ENCODE measurements around the gene SLC12A6.
"Not testable (repeated sequence)": the region's sequence is repeated elsewhere in the genome, so short reads cannot be mapped to it uniquely, and the experiment has no call there.

The SLC12A6 gene

DNA sequence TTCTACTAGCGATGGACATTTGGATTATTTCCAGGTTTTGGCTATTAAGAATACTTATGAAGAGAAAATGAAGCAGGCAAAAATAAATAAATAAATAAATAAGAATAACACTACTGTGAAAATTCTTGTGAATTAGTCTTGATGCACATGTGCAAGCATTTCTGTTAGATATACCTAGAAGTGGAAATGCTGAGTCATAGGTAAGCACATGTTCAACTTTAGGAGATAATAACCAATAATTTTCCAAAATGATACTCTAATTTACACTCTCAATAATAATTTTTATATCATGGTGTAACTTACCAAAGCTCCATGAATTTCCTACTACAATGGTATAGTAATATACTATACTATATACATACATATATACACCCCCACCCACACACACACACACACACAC, 89.4 kb downstream of the SLC12A6 start:
- no peak for DNase-seq

DNA sequence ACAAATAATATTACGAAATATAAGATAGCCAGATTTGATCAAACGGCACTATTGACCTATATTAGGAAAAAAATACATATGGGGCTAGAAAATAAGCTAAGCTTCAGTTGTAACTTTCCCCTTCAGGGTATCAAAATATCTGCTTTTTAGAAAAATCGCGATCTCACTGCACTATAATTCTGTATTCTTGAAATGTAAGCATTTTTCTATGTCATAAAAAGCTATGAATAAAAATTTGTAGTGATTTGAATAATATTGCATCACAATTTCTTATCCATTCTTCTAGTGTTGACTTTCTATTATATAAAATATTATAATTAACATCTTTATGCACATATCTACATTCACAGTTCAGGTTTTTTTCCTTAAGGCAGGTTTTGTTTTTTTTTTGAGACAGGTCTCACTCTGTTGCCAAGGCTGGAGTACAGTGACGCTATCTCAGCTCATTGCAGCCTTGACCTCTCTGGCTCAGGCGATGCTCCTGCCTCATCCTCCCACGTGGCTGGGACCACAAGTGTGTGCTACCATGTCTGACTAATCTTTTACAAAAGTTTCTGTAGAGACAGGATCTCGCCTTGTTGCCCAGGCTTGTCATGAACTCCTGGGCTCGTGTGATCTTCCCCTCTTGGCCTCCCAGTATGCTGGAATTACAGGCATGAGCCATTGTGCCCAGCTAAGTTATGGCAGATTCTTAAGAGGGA, 91.2 kb downstream of the SLC12A6 start:
- no peak for DNase-seq

DNA sequence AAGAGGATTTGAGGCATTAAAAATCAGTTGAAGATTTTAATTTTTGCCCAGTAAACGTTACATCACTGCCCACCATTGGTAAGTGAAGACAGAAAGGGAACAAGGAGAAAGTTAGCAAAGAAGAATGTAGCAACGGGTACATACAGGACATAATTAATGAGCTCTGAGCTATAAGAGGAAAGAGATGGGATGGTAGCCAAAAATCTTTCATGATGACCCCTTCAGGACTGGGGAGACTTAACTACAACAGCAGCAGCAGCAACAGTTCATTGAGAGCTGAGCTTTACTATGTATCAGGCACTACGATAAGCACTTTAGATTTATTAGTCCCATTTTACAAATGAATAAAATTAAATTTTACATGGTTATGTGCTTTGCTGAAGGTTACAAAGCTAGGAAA, 94.4 kb downstream of the SLC12A6 start:
- DNase-seq: no peak

DNA sequence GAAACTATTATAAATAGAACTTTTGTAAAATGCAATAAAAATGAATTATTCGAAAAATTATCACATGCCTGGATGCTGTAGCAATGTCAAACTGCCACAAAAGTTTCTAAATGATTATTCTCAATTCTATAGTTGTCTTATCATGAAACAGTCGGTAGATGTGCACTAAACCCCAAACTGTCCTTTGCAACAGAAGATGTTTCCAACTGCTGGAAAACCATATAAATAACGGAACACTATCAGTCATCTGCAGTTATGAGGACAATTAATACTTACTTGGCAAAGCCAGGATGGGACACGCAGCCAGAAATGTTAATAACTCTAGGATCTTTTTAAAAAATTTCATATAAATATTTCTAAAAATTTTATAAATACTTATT, 95.3 kb downstream of the SLC12A6 start:
- DNase-seq: no peak

DNA sequence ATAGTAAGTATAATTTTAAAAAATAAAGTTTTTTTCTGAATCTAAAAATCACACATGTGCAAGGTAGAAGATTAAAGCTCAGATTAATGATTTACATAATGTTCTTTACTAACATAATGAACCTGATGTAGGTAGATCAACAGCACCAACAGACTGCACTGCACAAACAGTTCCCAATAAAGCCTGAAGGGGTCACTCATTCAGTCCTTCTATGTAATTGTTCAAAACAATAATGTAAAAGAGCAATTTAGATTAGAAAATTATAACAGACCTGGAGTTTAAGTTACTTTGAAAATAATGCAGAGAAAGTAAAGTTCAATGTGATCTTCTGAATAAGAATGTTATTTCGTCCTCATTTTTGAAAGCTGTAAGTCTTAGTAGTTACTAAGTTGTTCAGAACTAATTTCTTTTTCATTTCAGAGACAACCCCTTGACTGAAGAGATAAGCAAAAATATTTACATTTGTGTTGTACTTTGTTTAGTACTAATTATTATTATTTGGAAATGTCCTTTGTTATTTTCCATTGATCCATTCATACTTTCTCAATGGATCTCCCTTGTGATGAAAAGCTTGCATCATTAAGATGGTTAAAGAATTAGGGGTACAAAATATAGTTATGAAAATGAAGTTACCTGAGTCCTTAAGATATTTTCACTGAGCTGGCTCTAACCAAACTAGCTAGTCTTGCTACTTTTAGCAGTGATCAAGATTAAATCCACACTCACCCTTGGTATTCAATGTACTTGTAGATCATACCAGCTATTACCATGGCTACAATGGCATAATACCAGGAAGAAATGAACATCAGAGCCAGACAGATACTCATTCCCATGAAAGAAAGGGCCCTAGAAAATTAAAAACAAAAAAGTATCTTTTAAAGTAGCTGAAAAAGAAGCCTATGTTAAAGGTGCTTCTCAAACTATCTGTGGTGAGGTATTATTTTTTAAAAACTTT, 95.9 kb downstream of the SLC12A6 start:
- peak; percentile 5 to 61 for DNase-seq

DNA sequence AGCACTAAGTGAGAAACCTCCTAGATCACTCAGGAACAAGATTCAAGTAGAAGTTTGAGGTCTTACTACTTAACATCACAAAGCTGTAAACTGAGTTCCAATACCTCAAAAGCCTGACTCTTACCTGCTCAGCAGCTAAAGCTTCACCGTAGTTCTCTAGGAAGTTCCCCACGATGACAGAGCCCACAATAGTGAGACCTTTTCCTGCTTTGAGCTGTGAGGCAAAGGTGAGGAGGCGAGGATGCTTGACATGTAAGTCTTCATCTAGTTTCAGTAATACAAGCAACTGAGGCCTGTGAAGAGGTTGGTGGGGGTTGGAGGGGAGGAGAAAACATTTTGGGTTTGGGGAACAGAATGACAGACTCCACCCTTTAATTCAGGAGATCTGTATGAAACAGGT, 97.0 kb downstream of the SLC12A6 start:
- no peak for DNase-seq

DNA sequence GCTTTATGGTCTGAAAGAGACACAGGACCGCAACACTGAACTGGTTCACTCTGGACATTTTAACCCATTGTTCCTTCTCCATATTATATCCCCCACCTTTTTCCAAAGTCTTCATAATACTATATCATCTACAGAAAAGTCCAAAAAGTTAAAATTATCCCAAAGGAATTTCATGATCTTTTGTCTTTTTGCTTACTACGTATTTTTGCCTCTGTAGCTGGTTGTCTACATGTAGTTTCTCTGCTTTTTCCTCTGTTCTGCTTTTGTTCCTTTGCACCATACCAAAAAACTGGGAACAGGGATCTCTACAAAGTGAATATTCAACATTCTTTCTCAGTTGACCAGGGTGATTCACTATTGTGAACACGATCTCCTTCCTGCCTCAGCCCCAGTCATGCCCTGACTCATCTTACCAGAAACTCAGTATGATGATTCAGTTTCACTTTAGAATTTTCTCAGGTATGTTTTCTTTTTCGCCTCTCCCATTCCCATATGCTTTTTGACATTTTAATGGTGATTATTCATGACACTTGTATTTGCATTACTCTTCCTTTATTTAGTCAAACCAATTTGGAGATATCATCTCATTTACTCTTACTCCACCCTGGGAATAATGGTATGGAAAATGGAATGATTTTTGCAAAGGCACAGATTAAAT, 98.3 kb downstream of the SLC12A6 start:
- no peak for DNase-seq

DNA sequence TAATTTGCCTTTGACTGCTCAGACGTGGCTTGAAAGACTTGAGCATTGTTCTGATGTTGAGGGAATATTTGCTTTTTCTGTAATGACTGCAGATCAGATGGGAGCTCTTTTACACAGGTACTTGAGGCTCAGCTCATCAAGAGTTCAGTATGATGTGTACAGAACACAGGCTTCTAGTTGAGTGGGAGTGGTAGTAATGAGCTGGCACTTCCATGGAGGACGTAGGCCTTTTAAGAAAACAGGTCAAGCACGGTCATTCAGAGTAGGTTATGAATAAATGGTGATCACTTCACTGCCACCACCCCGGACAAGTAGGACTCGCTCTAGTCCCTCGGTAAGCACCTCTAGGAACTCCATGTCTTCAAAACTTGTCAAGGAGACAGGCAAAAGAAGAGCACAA, 104.0 kb downstream of the SLC12A6 start:
- no peak for DNase-seq

DNA sequence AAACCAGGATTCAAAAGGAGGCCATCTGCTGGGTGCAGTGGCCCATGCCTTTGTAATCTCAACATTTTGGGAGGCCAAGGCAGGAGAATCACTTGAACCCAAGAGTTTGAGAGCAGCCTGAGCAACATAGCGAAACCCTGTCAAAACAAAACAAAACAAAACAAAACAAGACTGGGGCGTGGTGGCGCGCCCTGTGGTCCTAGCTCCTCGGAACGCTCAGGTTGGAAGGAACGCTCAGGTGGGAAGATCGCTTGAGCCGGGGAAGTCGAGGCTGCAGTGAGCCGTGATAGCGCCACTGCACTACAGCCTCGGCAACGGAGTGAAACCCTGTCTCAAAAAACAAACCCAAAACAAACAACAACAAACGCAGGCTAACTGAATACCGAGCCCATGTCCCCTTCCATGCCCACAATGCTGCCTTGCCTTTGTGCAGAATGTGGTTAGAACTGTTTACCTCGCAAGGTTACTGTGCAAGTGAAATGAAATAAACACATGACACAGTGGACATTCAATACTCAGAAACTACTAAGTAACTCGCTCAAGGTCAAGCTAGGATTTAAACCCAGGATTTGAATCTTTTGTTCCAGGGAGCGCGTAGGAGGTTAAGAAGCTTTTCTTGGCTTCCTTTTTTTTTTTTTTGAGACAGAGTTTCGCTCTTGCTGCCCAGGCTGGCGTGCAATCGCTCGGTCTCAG, 113.5 kb downstream of the SLC12A6 start:
- DNase-seq: peak; percentile 41 to 43

DNA sequence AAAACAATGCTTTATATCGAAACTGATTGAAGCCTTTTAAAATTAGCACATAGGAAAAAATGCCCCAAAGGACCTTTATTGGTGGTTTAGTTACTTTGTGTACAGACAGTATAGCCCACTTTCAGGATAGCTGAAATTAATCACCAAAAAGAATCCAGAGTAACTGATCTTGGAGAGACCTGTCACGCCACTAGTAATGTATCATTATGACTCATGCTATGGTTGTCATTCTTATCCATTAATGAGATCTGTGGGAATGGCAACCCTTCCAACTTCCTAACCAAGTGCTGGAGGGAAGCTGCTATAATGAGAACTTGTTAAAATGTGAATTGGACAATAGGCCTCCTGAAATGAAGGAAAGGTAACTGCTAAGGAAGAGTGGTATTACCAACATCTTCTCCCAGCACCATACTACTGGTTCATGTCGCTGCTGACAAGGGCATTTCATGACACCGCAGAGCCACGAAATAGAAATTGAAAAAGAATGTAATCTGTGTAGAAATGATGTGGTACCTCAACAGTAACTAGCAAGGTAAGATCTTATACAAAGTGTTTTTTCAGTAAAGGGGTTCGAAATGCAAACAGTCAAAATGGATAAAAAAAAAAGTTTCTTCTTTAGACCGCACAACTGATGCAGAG, 119.9 kb downstream of the SLC12A6 start:
- no peak for DNase-seq

DNA sequence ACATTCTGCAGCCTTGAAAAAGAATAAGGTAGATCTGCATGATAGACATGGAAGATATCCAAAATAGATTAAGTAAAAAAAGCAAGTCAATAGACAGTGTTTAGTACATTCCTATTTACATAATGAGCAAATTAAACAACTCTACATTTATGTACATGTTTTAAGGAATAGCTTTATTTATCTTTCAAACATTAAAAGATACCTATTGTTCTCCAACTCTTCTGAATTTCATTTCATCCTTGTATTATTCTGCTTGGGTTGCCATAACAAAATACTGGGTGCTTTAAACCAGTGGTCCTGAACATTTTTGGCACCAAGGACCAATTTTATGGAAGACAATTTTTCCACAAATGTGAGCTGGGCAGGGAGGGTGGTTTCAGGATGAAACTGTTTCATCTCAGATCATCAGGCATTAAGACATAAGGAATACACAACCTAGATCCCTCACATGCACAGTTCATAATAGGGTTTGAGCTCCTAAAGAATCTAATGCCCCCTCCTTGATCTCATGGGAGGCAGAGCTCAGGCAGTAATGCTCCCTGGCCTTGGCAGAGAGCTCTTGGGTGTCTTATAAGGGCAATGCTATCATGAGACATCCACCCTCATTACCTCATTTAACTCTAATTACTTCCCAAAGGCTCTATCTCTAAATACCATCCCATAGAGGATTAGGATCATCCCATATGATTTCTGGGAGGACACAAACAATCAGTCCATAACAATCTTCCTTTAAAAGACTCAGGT, 120.9 kb downstream of the SLC12A6 start:
- no peak for DNase-seq

DNA sequence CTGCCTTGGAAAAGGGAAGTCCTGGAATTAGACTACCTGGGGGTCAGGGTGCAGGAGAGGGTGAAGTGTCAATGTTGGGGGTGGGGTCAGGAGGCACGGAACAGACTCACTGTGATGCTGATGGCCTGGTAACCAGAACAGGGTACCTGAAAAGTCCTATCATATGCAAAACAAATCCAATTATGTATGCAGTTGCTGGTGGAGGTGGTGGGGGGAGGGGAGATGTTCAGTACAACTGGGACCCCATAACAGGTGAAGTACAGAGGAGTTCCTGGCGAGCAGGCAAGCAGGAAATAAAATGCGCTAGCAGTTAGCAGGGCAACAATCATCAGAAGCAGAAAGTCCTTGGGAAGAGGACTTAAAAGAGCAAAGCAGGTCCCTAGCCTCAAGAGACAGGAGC, 123.4 kb downstream of the SLC12A6 start:
- no peak for DNase-seq

DNA sequence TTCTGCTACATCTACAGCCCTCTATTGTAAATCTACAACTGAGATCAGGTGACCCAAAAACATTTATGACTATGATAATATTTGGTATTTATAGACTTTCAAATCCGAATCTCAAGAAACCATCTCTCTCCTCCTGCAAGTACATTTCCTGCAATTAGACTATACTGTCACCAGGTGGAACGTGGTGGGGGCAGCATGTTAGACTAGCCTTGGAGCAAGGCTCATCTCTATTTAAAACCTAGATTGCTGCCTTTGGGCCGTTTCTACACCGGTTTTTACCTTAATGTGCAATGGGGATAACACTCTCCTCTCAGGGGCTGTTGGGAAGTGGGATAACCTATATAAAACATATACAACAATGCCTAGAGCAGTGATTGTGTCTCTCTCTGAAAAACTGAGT, 123.9 kb downstream of the SLC12A6 start:
- no peak for DNase-seq

DNA sequence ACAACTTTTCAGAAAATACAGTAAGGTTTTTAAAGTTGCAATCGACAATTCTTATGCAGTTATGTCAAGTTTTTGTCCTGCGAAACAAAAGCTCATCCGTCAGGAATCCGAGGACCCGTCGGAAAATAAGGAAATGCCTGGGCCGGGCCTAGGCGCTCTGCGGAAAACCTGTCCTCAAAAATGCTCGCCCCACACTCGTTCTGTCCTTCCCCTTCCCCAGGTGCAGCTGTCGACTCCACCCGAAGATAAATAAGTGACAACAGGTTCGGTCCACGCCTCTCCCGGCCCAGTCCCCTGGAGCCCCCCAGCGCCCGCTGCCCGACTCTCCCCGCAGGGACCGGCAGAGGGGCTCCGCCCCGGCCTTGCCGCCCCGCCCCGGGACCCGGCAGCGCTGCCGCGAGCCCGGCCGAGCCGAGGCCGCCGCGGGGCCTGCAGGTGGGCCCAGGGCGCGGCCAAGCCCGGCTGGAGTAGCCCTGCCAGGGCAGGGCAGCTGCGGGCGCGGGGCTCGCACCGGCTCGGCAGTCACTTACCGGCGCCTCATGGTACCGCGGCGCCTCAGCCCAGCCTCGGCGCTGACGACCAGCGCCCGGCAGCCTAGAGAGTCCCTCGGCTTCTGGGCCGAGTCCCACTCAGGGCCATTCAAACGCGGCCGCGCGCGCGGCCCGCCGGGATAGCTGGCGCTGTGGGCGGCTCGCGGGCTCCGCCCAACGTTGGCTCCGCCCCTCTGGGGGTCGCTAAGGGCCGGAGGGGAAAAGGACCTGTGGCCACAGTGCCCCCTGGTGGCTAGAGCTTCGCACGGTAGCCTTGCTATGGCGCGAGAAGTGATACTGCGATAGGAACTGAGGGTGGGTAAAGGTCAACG, 127.9 kb downstream of the SLC12A6 start, which contains the start of gene KATNBL1:
Gene KATNBL1 (minus strand): TSS at position 676 of the 862 bp plus-strand sequence. CDS start 46,420 bp downstream, outside the sequence.
- DNase-seq: peak; percentile 93 to 100

DNA sequence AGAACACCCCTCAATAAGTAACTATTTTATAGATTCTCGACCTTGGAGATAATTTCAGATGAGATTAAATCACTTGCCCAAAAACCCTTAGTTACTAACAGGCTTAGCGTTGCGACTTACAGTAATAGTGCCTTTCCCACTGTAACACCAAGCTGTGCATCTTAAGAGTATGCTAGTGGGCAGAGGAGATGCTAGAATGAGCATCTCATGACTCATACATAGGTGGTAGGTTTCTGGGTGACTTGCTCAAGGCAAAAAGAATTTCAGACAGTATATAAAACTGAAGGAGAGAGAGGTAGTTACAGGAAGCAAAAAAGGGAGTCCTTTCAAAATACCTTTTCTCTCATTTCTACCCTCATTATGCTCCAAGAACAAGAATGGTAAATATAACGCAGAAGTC, 131.6 kb downstream of the SLC12A6 start:
- no peak for DNase-seq

DNA sequence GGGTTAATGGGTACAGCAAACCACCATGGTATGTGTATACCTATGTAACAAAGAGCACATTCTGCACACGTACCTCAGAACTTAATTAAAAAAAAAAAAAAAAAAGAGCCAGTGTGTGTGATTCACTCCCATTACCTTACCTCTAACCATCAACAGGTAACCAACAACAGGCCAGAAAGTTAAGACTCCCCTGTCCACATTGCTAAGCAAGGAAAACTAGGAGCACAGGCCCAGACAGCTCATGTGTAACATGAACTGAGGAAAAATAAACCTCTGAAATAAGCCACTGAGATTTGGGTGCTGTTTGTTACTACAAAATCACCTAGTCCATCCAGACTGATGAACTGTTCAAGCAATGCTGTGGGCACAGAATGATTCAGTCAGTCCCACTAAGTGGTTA, 133.6 kb downstream of the SLC12A6 start:
- DNase-seq: no peak

DNA sequence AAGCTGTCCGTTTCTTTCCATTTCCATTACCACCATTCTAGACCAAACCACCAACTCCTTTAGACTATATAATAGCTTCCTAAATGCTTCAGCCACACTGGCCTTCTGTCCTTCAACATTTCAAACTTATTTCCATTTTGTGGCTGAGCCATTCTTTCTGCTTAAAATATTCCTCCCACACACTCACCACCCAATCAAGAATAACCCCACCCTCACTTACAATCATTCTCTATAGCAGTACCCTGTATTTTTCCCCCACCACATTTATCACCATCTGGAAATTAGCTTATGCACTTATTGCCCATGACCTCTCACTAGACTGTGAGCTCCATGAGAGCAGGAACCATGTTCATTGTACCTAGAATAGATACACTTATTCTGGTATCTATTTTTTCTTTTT, 134.3 kb downstream of the SLC12A6 start:
- no peak for DNase-seq

DNA sequence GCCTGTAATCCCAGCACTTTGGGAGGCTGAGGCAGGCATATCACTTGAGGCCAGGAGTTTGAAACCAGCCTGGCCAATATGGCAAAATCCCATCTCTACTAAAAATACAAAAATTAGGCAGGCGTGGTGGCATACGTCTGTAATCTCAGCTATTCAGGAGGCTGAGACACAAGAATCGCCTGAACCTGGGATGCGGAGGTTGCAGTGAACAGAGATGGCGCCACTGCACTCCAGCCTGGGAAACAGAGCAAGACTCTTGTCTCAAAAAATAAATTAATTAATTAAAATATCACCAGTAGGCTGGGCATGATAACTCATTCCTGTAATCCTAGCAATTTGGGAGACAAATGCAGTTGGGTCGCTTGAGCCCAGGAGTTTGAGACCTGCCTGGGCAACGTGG, 144.3 kb downstream of the SLC12A6 start:
- not testable (repeated sequence) for DNase-seq

DNA sequence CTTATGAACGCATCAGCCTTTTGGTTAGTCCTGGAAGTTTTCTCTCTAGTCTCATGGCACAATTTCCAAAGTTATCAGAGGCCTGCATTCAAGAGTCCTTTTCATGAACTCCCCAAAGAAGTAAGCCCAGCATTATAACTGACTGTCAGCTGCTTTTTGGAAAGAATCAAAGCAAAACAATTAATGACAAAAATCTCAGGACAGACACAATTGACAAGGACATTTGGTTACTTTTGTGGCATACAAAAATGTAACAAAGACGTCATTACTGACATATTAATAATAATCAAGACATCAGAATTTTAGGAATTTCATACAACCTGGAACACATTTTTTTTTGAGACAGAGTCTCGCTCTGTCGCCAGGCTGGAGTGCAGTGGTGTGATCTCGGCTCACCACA, 148.9 kb downstream of the SLC12A6 start:
- DNase-seq: no peak

DNA sequence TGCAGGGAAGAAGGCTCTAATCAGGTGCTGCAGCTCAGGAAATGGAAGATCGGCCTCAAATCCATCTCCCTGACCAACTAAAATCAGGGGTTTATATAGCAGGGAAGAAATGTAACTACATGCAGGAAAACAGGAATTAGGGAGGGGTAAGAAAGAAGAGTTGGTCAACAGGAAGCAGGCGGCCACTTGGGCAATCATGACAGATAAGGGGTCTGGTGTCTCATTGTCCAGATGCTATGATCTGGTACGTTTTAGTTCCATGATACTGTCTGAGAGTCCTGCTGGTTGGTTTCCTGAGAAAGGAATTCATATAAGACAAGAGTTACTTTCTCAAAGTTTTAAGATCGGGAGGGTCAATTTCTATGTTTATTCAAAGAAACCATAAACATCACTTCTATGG, 151.9 kb downstream of the SLC12A6 start:
- no peak for DNase-seq

DNA sequence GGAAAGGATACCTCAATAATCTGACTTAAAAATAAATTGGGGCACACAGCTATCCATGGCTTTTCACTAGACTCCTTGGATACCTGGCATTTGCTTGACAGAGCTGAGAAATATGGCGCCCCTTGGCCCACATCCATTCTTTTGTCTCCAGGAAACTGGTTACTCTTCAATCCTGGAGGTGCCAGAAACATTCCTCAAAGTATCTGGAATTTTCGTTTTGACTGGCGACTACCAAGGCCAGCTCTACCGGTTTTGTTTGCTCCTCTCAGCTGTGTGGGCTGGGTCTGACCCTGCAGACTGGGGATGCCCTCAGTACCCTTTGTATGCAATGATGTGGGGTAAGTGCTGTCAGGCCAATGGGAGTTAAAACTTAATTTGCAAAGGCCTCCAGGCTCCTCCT, 154.6 kb downstream of the SLC12A6 start:
- DNase-seq: no peak
